ENCODE measurements around the gene KCNAB3. TPM values are rescaled to one million over a fixed set of nuclear protein-coding genes. Genes with fewer than 3 reads are reported as not detected.
A peak's percentile ranks its signal among the peaks of the same experiment; 100 is the strongest.

Gene KCNAB3
- polyA plus RNA-seq, 3 donors: 11.7 TPM; not detected in 2

DNA sequence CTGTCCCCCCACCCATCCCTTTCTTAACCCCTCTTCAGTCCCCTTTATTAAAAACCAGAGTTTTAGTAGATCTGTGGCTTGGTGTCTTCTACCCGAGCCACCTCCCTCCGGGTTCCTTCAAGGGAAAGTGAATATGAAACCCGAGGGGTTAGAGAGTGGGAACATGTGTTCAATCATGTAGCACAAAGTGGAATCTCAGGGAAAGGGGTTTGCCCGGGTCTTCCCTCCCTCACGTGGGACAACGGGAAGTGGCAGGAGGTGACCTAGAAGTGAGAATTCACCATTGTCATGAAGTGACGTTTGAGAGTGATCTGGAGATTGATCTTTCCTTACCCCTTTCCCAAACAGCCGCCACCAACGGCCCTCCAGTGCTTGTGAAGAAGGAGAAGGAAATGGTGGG lies 18.5 kb downstream of the KCNAB3 start:
- H3K4me3 Mint-ChIP-seq: no peak overlapping the region
- H3K9ac ChIP-seq (ENCODE audit: insufficient read depth, low read length, poor library complexity, severe bottlenecking): no peak overlapping the region
- H3K36me3 Mint-ChIP-seq: peaks cover 56 to 59% of the 10 kb centered on the region in 2 donors
- peaks cover 14 to 23% of the 10 kb centered on the region in 2 donors for H3K4me1 ChIP-seq (ENCODE audit: control insufficient read depth in 1 of 2, insufficient read depth in 2 of 2, low read length in 2 of 2)
- H3K9me3 ChIP-seq (replicated peaks in 1 of 2; ENCODE audit: control insufficient read depth in 1 of 2, insufficient read depth in 1 of 2, low read length in 2 of 2): no peaks in the 10 kb centered on the region
- H3K27ac Mint-ChIP-seq: peak overlapping the region in 3 of 7 donors; percentile 21 to 86 (median 38)
- no peak for DNase-seq
- no peak overlapping the region for H3K4me2 ChIP-seq (replicated peaks; ENCODE audit: extremely low read depth, low read length, poor library complexity, severe bottlenecking)
- no peaks in the 10 kb centered on the region for H3K27me3 ChIP-seq (ENCODE audit: control insufficient read depth in 2 of 2, insufficient read depth in 2 of 2, low read length in 2 of 2)
- peaks cover 9% of the 10 kb centered on the region for H3K79me2 ChIP-seq (ENCODE audit: insufficient read depth, low read length)
- H3K27me3 Mint-ChIP-seq (ENCODE audit: low read depth in 3 of 3): peaks cover 0 to 2% (median 0%) of the 10 kb centered on the region in 3 donors
- peaks cover 58 to 64% of the 10 kb centered on the region in 2 donors for H3K36me3 ChIP-seq (replicated peaks in 1 of 2; ENCODE audit: control insufficient read depth in 1 of 2, insufficient read depth in 2 of 2, low read length in 2 of 2)
- peaks cover 26% of the 10 kb centered on the region for H3K4me1 Mint-ChIP-seq
- H3K9me3 Mint-ChIP-seq: no peaks in the 10 kb centered on the region
- TF ChIP-seq, protein P1, sequence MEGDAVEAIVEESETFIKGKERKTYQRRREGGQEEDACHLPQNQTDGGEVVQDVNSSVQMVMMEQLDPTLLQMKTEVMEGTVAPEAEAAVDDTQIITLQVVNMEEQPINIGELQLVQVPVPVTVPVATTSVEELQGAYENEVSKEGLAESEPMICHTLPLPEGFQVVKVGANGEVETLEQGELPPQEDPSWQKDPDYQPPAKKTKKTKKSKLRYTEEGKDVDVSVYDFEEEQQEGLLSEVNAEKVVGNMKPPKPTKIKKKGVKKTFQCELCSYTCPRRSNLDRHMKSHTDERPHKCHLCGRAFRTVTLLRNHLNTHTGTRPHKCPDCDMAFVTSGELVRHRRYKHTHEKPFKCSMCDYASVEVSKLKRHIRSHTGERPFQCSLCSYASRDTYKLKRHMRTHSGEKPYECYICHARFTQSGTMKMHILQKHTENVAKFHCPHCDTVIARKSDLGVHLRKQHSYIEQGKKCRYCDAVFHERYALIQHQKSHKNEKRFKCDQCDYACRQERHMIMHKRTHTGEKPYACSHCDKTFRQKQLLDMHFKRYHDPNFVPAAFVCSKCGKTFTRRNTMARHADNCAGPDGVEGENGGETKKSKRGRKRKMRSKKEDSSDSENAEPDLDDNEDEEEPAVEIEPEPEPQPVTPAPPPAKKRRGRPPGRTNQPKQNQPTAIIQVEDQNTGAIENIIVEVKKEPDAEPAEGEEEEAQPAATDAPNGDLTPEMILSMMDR (IDR thresholded peaks at IDR 0.05): no peak
- intact Hi-C loops (cut with micrococcal nuclease): loop anchor here in 1 of 2 donors (5.0 kb wide), 1 partner anchor 126 kb away; the partner anchor contains the start of gene ALOX15B
- WGBS (ENCODE audit: insufficient coverage): 71% methylated on average over 3 of the region's 9 CpGs
- H3K4me3 ChIP-seq (replicated peaks in 1 of 3; ENCODE audit: low read depth in 2 of 3, low read length in 3 of 3): no peak overlapping the region
- H3K27ac ChIP-seq (ENCODE audit: low read depth in 1 of 2, low read length in 2 of 2): no peak overlapping the region
- H2AFZ ChIP-seq (ENCODE audit: insufficient read depth, low read depth, low read length, poor library complexity, severe bottlenecking): no peak overlapping the region
- H4K20me1 ChIP-seq (ENCODE audit: insufficient read depth, low read length): peaks cover 6% of the 10 kb centered on the region

DNA sequence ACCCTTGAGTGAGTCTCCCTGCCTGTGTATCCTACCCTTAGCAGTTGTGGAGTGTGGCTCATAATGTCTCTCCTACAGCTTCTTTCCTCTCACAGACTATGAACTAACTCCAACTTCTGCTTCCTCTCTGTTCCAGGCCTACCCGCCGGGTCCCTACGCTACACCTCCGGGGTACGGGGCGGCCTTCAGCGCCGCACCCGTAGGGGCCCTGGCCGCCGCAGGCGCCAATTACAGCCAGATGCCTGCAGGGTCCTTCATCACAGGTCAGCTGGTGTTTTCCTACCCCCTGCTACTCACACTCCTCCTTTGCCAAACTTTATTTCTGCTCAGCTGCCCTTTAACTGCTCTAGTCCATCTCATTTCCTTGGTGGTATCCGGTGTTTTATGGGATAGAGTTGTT lies 18.9 kb downstream of the KCNAB3 start:
- Mint-ChIP-seq H3K27ac (peak overlapping the region in 3 of 7 donors; percentile 20 to 46 (median 21)), H3K9me3 (no peaks in the 10 kb centered on the region), H3K27me3 (ENCODE audit: low read depth in 3 of 3) (peaks cover 0 to 2% (median 0%) of the 10 kb centered on the region in 3 donors), H3K36me3 (peaks cover 60 to 63% of the 10 kb centered on the region in 2 donors), H3K4me1 (peaks cover 25% of the 10 kb centered on the region), H3K4me3 (no peak overlapping the region)
- Histone ChIP-seq H3K4me2 (replicated peaks; ENCODE audit: extremely low read depth, low read length, poor library complexity, severe bottlenecking) (no peak overlapping the region), H3K9ac (ENCODE audit: insufficient read depth, low read length, poor library complexity, severe bottlenecking) (no peak overlapping the region), H3K4me3 (replicated peaks in 1 of 3; ENCODE audit: low read depth in 2 of 3, low read length in 3 of 3) (no peak overlapping the region), H3K9me3 (replicated peaks in 1 of 2; ENCODE audit: control insufficient read depth in 1 of 2, insufficient read depth in 1 of 2, low read length in 2 of 2) (no peaks in the 10 kb centered on the region), H3K27me3 (ENCODE audit: control insufficient read depth in 2 of 2, insufficient read depth in 2 of 2, low read length in 2 of 2) (no peaks in the 10 kb centered on the region), H4K20me1 (ENCODE audit: insufficient read depth, low read length) (peaks cover 6% of the 10 kb centered on the region), H3K36me3 (replicated peaks in 1 of 2; ENCODE audit: control insufficient read depth in 1 of 2, insufficient read depth in 2 of 2, low read length in 2 of 2) (peaks cover 62 to 68% of the 10 kb centered on the region in 2 donors), H3K79me2 (ENCODE audit: insufficient read depth, low read length) (peaks cover 9% of the 10 kb centered on the region), H2AFZ (ENCODE audit: insufficient read depth, low read depth, low read length, poor library complexity, severe bottlenecking) (no peak overlapping the region), H3K4me1 (ENCODE audit: control insufficient read depth in 1 of 2, insufficient read depth in 2 of 2, low read length in 2 of 2) (peaks cover 12 to 20% of the 10 kb centered on the region in 2 donors), H3K27ac (ENCODE audit: low read depth in 1 of 2, low read length in 2 of 2) (no peak overlapping the region)
- TF ChIP-seq, protein P1 (IDR thresholded peaks at IDR 0.05): no peak
- WGBS (ENCODE audit: insufficient coverage): 30% methylated on average over 12 of the region's 13 CpGs
- DNase-seq: no peak
- intact Hi-C loops (cut with micrococcal nuclease): loop anchor here in 1 of 2 donors (5.0 kb wide), 1 partner anchor 127 kb away; the partner anchor contains the start of gene ALOX15B

All from CD14-positive monocyte (primary cell).